Stimulated activated CD8-positive, alpha-beta memory T cell treated with anti-CD3 and anti-CD28 coated beads, Interleukin-7, amount 100 ng/mL, for 4 hours (primary cell): ENCODE results near the gene ODC1.

ENCODE experiments used
- DNase-seq, 2 donors: peaks; one replicate each; pipeline ENCODE4 v3.0.0-alpha.2; 2020; ENCODE audit warnings: low read depth in 2 of 2

ODC1 gene

DNA sequence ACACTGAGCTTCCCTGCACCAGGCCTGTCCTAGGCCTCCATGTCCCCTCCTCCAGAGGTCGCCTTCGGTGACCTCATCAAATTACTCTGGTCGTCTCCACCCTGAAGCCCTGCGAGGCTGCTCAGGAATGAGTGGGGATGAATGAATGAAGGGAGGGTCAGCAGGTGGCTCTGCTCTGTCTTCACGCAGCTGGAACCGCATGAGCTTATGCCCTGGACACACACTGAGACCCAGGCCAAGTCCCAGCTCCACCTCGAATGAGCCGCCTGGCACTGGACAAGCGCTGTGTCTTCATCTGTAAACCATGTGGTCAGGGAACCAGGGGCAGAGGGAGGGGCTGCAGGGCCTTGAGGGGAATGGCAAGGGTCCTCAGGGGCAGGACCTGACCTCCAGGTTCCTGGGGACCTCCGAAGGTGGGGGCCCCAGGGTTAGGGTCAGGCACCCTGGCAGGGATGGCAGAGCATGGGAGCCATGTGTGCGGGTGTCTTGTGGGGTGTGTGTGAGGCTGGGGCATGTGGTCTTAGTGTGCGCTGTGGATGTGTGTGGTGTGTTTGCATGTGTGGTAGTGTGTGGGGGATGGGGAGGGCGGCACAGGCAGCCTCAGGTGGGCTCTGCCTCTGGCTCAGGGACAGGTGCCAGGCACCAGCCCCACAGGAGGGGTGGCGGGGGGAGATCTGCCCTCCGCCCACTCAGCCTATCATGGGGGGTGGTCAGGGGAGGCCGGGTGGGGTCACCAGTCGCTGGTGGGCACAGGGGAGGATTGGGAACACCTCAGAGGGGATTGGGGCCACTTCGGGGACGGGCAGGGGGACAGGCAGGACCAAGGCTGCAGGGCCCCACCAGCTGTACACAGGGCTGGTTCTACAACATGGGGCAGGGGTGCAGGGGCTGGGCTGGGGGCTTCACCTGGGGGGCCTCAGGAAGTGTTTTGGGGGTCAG, 13.9 kb downstream of the ODC1 start:
- no peak for DNase-seq

DNA sequence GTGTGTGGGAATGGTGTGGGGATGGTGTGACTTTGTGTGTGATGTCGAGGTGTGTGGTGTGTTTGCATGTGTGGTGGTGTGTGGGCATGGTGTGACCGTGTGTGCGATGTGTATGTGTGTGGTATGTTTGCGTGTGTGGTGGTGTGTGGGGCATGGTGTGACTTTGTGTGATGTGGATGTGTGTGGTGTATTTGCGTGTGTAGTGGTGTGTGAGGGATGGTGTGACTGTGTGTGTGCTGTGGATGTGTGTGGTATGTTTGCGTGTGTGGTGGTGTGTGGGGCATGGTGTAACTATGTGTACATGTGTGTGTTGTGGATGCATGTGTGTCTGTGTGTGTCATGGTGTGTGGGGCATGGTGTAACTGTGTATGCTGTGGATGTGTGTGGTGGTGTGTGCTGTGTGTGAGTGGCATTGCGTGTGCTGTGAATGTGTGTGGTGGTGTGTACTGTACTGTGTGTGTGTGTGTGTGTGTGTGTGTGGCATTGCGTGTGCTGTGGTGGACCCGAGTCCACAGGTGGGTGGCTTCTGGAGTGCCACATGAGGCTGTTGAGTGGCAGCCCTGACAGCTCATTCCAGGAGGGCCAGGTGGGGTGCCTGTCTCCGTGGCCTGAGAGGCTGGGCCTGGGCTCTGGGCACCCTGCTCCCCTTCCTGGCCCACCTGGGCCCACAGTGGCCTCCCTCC, 14.7 kb downstream of the ODC1 start:
- no peak for DNase-seq

DNA sequence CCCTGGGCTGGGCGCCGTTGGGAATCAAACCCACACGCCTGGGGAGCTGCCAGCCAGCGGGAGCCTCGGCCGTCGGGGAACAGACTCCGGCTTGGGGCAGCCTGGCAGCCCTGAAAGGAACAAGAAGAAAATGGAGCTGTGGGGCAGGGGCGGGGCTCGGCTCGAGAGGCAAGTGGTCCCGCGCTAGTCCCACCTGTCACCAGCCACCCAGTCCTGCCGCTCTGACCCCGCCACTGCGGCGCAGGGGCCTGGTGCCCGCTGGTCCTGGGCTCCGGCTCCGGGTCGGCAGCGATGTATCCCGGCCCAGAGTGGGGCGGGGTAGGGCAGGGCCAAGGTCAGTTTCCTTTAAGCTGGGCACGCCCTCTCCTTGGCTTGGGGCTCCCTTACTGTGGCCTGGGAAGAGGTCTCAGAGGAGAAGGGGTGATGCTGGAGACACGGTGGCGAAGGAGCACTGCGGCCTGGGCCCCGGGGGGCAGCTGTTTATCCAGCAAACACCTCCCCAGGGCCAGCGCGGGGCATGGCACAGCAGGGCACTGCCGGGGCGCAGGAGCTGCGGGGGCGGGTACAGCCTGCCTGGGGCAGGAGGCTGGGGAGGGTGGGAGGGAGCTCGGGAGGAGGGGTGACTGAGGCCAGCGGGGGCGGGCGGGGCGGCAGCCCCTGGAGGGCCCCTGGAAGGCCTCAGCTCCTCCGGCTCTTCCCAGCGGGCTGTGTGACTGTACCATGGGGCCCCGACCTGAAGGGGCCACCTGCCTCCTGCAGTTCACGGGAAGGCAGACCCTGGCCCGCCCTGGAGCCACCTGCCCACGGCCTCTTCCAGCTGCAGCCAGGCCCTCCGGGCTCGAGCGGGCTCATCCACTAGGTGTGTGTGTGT, 15.6 kb downstream of the ODC1 start:
- no peak for DNase-seq

DNA sequence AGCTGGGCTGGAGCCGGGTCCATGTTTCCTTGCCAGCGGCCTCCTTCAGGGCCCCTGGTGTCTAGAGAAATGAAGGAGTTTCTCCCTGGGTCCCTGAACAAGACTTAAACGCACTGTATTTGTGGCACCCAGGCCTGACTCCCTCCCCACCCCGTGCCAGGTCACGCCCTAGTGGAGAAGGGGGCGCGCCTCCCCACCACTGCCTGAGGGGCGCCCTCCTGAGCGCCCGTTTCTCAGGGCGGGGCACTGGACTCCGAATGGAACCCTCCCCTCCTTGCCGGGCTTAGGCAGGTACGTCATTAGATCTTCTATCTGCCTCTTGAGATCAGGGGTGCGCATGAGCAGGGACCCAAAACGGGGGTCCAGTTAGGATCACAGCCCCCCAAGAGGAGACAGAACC, 16.3 kb downstream of the ODC1 start:
- DNase-seq, result no peak

DNA sequence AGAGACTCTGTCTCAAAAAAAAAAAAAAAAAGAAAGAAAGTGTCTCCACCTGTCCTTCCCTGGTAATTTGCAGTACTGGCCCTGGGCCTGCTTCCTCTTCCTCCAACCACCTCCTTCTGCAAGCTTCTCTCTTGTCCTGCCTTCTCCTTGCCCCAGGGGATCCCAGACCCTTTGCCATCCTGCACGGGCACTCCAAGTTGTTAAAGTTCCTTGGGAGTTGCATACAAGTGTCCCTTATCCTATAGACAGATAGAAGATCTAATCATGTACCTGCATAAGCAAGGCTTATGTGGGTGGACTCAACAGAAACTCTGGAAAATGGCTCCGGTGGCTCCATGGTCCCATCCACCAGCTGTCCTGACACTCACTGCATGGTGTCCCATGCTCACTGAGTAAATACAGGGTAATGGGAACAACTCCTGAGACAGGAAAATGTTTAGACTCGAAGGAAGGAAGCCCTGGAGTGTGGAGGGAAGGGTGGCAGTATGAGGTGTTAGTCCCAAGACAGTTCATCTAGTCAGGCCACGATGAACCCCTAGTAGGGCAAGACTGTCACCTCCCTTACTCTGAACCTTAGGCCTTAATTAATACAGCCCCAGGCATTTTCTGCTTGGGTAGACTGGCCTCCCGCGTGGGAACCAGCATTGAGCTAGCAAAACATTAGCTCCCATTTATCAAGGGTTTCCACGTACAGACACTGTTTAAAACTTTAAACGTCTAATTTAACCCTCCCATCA, 17.1 kb downstream of the ODC1 start:
- no peak for DNase-seq

DNA sequence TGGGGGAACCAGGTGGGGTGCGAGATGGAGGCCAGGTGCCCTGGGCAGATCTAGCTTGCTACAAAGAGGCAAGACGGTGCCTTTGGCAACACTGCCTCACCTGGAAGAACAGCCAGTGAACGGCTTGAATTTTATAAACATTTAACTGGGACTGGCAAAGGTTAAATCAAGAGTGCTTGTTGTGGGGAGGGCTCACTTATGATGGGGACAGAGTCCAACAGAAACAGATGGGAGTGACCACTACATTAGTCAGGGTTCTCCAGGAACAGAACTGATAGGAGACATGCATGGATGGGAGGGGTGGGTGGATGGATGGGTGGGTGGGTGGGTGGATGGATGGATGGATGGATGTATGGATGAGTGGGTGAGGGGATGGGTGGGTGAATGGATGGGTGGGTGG, 19.2 kb downstream of the ODC1 start:
- no peak for DNase-seq

DNA sequence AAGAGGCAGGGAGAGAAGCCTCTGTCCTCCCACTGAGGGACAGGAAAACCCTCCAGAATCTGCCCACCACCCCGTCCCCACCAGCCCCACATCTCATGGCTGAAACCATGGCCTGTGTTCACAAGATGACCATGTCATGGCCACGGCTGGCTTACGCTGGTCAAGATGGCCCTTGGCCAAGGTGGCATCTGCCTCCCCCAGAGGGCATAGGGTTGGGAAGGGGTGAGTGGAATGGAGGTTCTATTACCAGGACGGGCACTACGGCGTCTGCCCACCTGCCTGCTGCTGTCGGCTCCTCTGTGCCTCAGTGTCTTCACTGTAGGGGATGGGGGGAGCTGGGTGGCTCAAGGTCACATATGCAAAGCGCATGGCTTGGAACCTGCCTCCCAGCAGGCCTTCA, 19.8 kb downstream of the ODC1 start:
- DNase-seq, result no peak

DNA sequence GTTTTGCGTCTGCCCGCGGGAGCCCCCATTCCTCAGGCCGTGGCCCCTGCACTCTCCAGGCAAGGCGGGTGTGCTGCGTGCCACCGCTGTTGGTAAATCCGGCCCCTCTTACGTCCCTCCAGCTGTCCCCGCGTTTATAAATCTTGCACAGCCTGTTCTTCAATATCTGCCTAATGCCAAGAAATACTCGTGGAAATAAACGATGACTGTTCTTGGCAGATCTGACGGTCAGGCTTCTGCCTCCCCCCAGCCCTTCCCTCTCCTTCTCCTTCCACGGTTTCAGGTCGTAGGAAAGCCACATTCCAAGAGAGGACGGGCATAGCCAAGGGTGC, 20.5 kb downstream of the ODC1 start:
- no peak for DNase-seq

DNA sequence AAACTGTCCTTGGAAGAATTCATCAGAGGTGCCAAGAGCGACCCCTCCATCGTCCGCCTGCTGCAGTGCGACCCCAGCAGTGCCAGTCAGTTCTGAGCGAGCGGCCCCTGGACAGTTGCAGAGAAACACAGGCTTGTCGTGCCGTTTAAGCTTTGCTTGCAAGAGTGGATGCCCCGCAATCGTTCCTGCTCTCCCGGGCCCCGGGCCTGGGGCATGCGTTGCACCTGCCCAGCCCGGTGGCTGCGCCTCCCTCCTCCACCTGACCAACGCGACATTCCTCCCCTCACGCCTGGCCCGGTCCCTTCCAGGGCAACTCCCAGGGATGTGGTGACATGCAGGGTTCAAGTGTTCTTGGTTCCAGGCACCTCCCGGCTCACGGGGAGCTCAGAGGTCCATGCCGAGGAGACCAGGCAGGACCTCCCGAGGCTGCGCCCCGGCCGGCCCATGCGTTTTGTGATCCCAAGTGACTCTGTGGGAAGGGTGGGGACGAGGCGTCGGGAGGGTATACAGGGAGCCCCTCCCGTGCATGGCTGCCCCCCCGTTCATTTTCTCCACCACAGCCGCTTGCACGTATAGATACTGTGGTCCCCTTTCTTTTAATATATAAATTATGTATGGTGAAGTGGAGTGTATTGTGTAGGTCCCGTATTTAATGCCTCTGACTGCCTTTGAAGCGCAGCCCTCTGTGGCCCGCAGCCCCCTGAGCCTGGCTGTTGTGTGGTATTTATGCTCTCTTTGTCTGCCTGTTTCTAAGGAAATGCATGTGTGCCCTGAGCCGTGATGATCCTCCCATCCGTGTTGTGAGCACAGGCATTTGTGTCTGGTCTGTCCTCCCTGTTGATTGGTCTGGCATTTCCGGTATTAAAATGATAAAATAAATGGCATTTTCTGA, 21.2 kb downstream of the ODC1 start:
- no peak for DNase-seq

DNA sequence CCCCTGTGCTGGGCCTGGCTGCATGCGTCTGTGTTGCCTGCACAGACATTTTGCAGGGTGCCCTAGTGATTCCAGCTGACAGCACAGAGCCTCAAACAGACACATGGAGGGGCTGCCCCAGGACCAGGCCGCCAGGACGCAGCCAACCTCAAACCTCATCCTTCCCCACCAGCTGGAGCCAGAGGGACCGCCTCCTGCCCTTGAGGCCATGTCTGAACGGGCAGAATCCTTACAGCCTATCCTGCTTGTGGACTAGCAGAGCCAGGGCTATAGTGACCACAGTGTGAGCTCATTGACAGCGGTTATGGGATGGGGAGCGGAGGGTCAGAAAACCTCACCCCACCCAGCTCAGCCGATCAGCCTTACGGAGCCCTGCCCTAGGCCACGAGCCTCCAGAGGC, 22.4 kb downstream of the ODC1 start:
- no peak for DNase-seq

DNA sequence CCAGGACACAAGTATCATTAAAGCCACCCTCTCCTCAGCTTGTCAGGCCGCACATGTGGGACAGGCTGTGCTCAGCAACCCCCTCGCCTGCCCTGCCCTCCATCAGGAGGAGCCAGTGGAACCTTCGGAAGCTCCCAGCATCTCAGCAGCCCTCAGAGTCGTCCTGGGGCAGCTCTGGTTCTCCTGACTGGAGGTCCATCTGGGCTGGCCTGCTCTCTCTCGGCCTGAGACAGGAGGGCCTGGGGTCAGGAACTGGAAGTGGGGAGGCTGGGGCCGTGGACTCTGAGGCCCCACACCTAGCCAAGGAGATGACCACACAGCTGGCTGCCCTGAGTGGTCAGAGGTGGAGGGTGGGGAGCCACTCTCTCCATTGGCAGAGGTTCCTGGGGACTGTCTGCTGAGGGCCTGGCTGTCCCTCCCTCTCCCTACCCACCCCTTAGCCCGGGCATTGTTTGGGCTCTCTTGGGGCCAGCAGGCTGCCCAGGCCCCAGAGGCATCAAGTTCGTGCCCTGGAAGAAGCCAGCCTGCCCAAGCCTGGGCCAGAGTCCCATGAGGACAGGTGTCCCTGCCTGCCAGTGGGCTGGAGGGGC, 23.1 kb downstream of the ODC1 start:
- DNase-seq, result no peak

DNA sequence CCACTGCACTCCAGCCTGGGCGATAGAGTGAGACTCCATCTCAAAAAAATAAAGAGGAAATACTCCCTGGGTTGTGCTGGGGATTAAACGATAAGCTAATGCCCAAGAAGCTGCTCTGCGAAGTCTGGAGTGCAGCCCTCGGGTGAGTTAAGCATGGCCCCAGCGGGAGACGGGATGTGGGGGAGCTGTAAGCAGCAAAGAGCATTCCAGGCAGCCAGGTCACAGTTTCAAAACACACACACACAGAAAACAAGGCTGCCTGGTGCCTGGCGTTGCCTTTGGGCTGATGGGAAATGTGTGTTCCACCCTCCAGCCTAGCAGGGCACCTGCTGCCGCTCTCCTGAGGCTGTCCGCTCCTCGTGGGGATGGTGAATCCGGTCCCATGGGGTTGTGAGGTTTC, 24.1 kb downstream of the ODC1 start:
- DNase-seq, result no peak

DNA sequence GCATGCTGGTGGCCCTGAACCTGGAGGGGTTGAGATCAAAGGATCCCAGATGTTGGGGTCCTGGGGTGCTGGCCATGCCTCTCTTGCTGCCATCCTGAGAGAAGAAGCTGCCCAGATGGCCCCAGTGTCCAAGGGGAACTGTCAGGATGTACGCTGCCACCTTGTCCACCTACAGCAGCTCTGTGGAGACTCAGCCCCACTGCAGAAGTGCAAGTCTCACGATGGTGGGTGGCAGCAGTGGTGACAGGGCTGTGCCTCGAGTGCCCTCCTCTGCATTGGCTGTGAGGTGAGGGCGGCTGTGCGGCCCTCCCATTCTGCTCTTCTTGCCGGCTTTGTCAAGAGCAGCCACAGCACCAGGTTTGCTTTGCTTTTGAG, 24.7 kb downstream of the ODC1 start:
- DNase-seq, result no peak

DNA sequence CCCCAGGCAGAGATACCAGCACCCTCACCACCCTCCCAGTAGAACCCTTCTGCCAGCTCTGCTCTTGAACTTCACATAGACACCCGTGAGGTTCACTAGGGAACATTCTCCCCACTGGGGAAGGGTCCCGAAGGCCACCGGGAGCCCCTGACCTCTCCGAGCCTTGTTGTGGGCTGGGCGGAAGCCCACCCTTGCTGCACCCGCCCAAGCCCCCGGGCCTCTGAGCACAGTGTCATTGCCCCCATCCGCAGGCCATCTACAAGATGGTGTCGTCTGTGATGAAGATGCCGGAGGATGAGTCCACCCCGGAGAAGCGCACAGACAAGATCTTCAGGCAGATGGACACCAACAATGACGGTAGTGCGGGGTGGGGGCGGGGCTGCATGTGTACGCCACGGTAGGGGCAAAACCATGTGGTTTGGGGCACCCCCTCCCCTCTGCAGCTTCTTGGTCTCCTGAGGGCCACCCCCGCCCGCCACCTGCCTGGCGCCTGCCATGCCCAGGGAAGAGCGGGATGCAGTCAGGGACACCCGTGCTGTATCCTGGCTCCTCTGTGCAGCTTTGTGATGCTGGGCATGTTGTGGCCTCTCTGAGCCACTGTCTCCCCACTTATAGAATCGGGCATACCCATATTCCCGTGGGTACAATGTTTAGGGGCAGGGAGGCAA, 25.3 kb downstream of the ODC1 start:
- no peak for DNase-seq

DNA sequence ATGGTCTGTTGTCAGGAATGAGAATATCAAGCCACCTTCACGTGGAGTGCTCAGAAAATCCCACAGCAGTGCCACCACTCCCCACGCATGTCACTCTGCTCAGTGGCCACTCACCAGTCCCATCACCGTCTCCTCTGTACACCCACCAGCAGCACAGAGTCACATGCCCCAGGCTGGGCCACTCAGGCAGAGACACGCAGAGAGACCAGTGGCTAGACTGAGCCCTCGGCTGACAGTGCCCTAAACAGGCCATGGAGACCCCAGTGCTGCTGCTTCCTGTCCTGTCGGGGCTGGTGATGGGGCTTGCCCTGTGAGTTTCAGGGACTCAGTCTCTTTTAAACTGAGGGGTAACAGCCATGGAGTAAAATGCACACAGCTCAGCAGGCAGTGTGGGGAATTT, 25.9 kb downstream of the ODC1 start:
- no peak for DNase-seq

DNA sequence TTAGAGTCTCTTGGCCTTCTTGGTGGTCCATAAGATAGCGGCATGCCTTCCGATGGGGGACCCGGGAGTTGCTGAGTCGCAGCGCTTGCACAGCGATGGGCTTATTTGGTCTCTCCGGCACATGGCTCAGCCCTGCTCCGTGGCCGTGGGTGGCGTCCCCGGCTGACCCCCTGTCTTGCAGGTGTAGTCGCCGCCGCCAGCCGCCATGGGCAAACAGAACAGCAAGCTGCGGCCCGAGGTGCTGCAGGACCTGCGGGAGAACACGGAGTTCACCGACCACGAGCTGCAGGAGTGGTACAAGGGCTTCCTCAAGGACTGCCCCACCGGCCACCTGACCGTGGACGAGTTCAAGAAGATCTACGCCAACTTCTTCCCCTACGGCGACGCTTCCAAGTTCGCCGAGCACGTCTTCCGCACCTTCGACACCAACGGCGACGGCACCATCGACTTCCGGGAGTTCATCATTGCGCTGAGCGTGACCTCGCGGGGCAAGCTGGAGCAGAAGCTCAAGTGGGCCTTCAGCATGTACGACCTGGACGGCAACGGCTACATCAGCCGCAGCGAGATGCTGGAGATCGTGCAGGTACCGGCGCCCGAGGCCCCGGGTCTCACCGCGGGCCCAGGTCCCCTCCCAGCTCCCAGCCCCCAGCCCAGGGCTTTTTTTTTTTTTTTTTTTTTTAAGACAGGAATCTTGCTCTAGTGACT, 28.4 kb downstream of the ODC1 start:
- DNase-seq, result no peak

DNA sequence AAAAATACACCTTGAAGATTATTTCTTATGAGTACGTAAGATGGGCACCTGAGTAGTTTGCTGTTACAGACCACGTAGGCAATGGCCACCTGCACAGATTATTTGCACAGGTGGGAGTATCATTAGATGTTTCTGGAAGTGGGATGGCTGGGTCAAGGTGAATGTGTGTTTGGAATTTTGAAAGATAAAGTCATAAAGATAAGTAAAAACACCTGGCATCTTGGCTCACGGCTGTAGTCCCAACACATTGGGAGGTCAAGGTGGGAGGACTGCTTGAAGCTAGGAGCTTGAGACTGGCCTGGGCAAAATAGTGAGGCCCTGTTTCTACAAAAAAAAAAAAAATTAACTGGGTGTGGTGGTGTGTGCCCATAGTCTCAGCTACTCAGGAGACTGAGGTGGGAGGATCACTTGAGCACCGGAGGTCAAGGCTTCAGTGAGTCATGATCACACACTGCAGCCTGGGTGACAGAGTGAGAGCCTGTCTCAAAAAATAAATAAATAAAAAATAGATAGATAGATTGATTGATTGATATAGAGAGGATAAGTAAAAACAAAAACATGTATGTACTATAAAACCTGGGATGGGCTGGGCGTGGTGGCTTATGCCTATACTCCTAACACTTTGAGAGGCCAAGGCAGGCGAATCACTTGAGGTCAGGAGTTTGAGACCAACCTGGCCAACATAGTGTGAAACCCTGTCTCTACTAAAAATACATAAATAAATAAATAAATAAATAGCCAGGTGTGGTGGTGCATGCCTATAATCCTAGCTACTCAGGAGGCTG, 30.4 kb downstream of the ODC1 start:
- DNase-seq, result no peak

DNA sequence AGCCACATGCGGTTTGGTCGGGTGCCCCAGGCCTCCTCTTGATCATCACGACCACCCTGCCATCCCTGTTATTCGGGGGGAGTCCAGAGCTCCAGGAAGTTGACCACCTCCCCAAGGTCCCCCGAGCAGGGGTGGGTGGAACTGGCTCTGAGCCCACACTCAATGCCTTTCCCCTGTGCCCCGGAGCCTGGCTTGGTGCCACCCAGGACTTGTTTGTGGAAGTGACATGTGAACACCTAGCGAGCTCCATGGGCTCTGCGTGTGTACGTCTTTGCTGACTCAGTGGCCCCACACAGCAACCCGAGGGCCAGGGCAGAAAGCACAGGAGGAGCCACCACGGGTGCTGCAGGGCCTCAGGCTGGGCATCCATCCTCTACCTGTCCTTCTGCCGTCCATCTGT, 32.5 kb downstream of the ODC1 start:
- no peak for DNase-seq
